Stimulated activated CD4-positive, alpha-beta T cell treated with anti-CD3 and anti-CD28 coated beads, Interleukin-1b, Interleukin-23, amount 100 ng/mL, for 48 hours (primary cell): ENCODE results near the gene RASSF4.

Experiments
- DNase-seq: peaks from one replicate; pipeline ENCODE4 v3.0.0-alpha.2; 2020

The RASSF4 gene, protein sequence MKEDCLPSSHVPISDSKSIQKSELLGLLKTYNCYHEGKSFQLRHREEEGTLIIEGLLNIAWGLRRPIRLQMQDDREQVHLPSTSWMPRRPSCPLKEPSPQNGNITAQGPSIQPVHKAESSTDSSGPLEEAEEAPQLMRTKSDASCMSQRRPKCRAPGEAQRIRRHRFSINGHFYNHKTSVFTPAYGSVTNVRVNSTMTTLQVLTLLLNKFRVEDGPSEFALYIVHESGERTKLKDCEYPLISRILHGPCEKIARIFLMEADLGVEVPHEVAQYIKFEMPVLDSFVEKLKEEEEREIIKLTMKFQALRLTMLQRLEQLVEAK

DNA sequence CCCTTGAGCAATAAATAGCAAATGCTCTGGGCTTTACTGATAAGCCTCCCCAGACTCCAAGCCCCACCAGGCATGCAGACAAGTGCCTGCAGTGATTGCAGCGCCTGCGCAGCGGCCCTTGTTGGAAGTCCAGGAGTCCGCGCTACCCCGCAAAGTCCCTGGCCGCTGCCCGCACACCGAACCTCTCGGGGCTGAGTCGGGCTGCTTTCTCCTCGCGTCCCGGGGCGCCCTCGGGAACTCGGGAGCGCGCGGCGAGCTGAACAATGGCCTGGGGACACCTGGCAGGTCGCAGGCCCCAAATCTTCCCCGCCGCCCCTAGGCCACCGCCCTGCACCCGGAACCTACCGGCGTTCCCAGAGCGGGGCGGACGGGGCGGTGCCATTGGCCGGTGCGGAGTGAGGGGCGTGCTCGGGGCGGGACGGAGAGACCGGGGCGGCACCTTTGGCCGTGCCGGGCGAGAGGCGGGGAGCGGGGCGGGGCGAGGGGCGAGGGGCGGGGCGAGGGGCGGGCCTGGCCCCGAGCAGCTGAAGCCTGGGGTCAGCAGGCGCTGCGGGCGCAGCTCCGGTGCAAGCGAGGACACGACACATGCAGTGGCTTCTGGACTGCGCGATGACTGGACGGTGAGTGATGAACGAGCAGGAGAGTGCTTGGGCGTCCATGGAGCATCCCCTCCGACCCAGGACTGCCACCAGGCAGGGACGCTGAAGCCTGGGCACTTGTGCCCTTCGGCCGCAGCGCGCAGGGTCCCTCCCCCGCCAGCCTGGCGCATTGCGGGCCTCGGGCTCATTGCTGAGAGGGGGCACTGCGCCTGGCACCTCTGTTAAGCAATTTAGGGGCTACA is at the start of gene RASSF4:
Gene RASSF4 (plus strand): TSS at position 556 of the 841 bp plus-strand sequence. CDS start 10,401 bp downstream, outside the sequence.
- peak; percentile 91 for DNase-seq

DNA sequence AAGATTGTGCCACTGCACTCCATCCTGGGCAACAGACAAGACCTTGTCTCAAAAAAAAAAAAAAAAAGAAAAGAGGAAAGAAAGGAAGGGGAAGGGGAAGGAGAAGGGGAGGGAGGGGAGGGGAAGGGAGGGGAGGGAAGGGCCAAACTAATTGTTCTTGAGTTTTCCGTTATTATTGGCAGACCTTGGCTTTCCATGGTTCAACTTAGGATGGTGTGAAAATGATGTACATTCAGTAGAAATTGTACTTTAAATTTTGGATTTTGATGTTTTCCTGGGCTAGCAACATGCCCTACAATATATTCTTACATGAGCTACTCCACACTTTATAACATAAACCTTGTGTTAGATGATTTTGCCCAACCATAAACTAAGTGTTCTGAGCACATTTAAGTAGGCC is 49.7 kb upstream of the RASSF4 start:
- DNase-seq, result no peak

DNA sequence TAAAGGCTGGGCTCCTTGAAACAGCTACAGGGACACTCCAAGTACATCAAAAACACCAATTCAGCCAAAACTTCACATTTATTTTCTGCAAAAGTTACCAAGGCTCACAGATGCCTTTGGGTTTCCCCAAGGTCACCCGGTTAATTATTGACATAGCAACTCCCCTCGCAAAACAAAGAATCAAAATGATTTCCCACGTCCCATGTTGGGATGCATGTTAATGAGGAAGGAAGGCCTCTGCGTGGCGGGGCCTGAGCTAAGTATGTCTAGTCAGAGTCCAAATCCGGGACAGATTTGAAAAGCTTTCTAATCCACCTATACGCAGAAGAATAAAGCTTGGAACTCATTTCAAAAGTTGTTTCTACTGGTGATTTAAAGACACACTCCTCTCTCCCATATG is 49.0 kb upstream of the RASSF4 start:
- DNase-seq, result no peak

DNA sequence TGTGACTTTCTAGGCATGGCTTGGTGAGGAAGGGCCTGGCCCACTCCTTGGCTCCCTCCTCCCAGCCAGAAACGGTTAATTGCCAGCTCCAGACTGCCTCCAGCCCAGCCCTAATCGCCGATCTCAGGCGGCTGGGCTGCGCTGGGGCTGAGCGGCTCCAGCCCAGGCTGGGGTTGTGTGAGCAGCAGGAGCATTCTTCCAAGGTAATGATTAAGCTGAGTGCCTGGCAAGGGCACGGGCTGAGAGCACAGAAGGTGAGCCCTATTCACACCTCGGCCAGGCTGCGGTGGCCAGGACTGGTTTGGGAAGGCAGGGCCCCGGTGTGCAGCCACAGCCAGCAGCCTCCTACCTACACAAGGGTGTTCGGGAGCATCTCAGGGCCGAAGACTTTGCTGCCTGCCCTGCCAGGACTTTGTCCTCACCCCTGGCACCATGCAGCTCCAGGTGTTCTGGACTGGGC is 48.5 kb upstream of the RASSF4 start, which contains the start of gene TMEM72:
Gene TMEM72 (plus strand): TSS at position 257 of the 460 bp plus-strand sequence. CDS start 176 bp downstream, at position 433.
- no peak for DNase-seq

DNA sequence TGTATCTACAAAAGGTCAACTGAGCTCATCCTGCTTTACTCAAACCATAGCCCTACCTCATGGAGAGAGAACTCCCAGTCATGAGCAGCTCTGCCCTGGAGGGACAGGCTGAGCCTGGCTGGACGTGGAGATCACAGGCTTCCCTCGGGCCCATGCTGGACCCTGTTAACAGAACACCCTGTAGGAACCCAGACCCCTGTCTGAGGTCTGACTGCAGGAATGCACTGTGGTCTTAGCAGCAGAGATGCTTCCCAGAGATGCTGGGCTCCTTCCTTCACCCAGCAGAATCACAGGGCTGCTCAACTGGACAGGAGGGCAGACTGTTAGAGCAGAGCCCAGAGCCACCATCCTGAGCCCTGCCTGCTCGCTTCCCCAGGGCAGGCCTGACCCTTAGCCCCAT is 47.7 kb upstream of the RASSF4 start:
- no peak for DNase-seq

DNA sequence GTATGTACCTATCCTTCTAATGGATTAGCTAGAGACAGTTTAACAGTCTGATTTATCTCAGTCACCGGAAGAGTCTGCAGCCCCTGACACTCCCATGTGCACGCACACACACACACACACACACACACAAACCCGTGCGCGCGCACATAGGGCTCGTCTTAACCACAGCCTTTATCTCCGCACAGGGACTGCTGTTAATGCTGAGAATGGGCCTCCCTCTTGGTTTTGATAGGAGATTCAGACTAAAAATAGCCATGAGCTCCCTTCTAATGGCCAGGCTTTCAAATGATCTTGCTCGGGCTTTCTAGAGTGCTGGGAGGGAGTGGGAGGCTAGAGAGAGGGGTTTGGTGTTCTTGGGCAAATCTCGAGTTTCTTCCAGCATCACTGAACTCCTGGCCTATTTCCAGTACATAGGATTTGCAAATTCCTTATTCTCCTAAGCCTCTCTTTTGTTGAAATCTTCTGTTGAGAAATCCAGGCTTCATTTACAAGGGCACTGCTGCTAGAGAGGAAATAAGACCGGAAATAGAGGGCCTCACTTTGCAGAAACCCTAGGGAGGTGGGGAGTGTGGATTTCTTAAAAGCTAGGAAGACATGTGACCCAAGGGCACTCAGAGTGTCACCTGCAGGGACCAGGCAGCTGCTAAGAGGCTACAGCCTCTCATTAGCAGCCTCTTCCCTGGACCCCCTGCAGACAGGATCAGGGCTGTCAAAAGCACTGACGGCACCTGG is 46.1 kb upstream of the RASSF4 start:
- DNase-seq, result peak; percentile 16

DNA sequence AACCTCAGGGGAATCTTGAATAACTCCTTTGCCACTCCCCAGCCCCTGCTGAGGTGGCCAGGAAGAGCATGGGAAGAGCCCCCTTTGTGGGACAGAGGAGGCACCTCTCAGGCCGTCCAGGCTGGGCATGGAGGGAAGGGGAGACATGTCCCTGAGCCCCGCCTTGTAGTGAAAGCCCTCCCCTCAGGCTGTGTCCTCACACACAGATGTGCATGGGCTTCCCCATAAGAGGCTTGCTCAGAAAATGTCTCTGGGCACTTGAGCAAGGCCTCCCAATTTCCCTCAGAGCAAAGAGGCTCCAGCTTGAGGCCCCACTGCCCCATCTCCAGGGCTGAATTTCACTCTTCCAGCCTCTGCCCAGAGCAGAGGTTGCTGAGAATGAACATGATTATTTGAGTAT is 44.7 kb upstream of the RASSF4 start:
- no peak for DNase-seq

DNA sequence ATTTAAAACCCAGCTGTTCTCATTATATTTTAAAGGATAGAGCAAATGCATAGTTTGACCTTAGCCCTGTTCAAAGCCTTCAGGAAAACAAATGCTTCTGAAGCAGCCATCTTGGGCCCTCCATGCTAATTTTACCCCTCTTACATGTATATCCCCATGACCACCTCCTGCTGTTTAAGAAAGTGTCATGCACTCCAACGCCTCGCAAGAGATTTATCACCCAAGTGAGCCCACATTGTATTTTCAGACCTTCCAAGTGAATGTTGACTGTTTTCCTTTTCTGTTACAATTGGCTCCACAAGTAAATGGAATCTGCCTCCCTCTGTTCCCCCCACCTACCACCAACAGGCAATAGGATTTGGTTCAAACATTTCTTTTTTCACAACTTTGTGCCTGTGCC is 43.2 kb upstream of the RASSF4 start:
- DNase-seq, result no peak

DNA sequence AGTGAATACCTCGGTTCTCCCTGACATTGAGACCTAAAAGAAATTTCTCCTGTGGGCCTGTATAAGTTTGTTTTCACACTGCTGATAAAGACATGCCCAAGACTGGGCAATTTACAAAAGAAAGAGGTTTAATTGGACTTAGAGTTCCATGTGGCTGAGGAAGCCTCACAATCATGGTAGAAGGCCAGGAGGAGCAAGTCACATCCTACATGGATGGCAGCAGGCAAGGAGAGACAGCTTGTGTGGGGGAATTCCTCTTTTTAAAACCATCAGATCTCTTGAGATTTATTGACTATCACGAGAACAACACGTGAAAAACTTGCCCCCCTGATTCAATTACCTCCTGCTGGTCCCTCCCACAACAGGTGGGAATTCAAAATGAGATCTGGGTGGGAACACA is 41.8 kb upstream of the RASSF4 start:
- DNase-seq, result no peak

DNA sequence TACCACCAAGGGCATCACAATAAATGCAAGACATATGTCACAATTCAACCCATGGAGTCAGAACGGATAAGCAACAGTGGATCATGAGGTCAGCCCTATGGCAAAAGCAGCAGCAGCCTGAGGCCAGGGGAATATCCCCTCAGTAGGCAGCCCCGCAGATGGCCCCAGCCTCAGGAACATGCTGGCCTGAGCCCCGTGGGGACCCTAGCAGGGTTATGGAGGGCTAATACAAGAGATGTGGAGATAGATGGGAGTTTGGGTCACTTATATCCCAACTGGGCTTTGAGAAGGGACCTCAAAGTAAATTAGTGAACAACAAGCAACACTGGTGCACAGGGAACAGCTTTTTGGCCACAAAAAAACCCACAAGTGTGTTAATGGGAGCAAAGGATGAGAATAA is 39.4 kb upstream of the RASSF4 start:
- no peak for DNase-seq

DNA sequence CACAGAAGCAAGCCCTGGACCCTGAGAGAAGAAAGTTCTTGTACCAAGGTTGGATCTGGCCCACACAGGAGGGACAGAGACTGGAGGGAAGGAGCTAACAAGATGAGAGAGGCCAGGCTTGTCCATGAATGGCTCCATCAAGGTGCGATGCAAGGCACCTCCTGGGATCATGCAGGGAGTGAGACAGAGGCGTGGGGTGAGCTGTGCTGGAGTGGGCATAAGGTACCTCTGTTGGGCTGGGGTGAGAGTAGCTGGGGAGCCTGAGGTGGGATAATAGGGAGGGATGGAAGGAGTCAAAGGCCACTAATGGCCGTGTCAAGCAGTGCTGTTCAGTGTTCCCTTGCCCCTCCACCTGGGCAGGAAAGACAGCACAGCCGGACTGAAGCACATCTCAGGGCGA is 38.5 kb upstream of the RASSF4 start:
- no peak for DNase-seq

DNA sequence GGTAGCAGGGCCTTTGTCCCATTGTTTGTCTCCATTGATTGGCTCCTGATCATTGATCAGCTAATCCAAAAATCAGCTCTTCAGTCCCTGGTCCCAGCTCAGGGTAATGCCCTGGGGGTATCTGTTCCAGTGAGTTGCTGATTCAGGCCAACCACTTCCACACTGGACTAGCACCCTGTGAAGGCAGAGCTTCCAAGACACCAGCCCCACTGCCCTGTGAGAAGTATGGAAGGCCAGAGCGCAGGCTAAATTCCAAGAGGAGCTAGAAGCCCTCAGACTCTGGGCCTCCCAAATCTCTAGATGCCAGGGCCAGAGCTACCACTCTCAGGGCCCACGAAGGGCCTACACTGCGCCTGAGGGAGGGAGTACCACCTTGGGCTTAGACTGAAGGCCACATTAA is 38.1 kb upstream of the RASSF4 start:
- DNase-seq, result no peak

DNA sequence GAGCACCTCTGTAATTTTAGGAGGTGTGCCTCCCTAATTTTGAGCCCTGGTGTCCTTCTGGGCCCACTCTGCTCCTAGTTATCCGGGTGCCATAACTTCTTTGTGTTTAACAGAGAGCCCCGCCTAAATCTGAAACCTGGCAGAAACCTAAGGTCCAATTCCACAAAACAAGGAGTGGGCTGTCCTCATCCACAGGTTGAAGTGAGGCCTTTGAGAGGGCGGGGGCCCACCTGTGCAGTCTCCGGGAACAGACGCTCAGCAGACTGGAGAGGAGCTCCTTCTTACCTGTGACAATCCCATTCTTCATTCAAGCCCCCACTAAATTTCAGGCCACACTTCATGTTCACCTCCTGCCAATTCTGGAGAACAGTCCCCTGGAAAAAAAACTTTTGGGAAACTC is 37.6 kb upstream of the RASSF4 start:
- DNase-seq, result no peak

DNA sequence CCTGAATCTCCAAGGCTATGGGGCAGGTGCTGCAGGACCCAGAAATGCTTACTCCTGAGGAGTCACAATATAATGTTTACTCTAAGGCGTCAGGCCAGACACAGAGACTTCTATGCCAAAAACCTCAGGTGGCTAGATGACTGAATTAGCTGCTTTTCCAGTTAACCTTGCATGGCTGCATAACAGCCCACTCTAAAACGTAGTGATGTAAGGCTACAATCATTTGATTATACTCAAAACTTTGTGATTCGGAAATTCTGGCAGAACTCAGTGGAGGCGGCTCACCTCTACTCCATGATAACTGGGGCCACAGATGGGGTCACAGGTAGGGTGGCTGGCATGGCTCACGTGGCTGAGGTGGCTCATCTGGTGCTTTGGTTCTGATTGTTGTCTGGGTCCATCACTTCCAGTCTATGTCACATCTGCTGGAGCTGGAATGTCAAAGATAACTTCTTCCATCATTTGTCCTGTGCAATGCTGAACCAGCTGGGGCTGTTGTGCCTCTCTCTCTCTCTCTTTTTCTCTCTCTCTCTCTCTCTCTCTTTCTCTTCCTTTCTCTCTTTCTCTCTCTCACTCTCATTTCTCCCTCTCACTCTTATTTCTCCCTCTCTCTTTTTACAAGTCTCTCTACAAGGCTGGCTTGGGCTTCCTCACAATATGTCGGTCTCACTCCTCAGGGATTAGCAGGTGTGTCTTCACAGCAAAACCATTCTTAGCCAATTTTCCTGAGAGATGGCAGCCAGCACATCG is 36.6 kb upstream of the RASSF4 start:
- DNase-seq, result no peak

DNA sequence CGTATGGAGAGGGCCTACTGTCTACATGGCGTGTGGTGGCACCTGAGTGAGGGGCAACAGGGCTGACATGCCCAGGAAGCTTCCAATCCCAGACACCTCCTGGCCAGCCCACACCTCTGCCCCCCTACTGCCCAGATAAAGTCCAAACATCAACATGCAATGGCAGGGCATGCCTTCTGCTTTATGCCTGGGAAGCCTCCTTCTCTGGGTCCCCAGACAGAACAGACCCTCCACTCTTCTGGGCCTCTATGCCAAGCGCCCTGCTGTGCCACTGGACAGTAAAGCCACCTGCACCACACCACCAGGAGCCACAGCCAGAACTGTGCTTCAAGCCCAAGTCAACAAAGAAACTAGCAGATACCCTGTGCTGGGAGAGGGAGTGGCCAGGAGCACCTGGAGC is 36.0 kb upstream of the RASSF4 start:
- no peak for DNase-seq

DNA sequence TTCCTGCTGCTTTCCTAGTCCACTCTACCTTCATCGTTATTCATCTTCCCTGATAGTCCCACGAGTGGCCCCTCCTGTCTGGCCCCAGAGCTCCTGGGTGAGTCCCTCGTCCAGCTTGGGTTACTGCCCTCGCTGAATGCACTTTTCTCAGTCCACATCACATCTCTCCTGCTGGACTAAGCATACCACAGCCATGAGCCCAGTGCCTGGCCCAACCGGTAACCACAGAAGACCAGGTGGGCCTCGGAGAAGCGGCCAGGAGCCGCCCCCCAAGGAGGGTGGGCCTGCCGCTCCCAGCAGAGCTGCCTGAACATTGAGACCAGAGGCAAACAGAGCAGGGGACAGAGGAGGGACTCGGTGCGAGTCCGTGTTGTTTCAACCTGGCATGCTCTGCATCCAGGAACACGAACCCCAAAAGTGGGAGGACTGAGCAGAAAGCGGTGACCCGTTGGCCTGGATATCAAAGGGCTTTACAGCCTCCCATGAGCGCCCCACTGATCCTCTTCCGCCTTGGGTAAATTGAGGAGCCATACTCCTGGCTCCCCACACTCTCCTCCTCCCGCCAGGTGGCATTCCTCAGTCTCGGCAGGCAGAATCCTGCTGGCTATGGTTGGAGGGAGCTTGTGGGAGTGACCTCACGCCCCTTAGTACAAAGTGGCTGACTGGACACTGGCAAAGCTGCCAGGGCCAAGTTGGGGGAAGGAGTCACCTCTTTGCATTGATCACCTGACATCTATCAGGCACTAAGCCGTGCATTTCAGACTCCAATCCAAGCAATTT is 35.2 kb upstream of the RASSF4 start:
- no peak for DNase-seq

DNA sequence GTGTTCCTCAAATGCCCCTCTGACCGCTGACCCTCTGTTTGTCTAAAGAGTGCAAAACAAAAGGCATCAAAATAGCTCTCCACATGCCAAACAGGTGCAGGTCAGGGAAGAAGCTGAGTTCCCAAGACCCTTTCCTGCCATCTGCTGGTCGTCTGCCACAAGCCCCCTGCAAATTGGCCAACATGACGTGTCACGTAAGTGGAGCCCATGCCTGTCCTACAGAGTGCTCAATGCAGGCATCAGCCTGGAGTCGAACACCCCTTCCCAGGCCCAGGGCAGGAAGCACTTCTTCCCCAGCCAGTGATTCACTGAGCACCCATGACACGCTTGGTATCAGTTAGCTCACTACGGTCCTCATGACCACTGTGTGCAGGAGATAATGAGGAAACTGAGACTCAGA is 34.4 kb upstream of the RASSF4 start:
- DNase-seq, result no peak

DNA sequence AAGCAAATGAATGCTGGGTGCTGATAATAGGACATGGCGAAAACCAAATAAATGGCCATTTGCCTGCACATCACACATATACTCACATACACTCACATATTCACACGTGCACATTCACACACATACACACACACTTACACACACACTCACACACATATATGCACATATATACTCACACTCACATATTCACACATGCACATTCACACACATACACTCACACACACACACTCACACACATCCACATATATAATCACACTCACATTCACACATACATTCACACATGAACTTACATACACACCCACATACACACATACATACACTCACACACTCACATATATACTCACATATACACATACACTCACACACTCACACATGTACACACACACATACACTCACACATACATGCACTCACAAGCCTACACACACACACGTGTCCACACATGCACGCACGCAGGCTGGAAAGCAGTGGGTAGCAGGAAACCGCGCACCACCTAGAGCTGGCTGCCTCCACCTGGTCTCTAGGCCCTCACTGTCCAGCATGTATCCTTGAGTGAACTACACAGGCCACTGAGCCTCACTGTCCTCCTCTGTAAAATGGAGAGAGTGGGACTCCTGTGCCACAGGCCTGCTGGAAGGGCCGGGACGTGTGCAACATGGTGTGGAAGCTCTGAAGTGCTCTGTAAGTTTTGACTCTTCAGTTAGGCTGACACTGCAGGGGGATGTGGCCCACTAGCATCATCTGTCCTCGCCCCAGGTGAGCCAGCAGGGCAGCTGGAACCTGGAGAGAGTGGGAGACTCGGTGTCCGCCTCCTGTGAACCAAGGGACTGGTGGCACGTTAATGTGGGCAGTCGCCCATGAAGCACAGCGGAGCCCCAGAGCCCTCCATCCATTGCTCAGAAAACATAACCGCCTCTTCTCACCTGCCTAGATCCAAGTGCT is 33.5 kb upstream of the RASSF4 start:
- DNase-seq, result no peak

DNA sequence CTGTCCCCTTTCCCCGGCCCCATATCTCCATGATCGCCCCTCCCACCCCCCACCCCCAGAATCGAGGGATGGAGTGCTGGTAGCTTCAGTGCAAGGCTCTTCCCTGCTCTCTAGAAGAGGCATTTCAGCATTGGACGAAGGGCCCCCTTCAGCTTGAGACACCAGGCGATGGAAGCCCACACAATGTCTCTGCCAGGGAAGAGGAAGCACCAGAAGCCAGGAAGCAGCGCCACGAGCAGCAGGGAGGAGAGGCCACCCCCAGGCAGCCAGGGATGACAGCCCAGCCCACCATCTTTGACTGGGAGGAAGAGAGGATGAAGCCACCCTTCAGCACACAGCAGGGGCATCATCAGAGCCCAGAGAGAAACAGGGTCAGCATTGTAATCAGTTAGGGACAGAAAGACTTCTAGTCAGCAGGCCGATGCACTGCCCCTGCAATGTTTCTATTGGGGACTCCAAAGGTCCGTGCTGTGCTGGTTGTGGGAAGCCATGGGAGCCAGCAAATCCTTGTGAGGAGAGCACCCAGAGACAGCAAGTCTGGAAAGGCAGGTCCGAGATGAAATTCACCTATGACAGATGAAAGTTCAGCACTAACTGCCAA is 32.8 kb upstream of the RASSF4 start:
- no peak for DNase-seq

DNA sequence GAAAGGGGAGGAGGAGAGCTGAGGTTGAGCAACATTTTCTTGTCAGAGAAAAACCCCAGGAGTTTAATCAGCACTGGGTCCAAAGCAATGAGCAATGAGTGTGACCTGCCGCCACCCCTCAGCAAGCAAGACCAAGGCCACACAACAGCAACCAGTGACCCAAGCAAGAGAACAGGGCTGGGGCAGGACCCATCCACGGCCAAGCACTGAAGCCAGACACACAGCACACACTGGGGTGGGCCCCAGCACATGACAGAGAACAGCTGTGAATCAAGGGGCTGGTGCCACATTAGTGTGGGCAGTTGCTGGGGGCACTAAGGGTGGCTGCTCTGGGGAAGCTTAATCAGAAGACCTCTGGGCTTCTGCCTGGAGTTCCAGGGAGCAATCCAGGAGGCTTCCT is 32.2 kb upstream of the RASSF4 start:
- no peak for DNase-seq
